Fibroblast of lung (primary cell): ENCODE measurements around the gene NINL. TPM values are rescaled to one million over a fixed set of nuclear protein-coding genes. Genes with fewer than 3 reads are reported as not detected.
"Not testable (repeated sequence)": the region's sequence is repeated elsewhere in the genome, so short reads cannot be mapped to it uniquely, and the experiment has no call there.

ENCODE experiments used
- DNase-seq, 2 donors: peaks; one replicate each; pipeline versions ENCODE4 v3.0.0 to v3.0.0-alpha.2; 2010; ENCODE audit warnings: low read depth in 2 of 2
- H2AFZ ChIP-seq: 2 replicates; pipeline ENCODE4 v1.5.1; 2012; ENCODE audit warnings: low read length, control low read depth, inconsistent platforms
- H3K27ac ChIP-seq: 2 replicates; pipeline ENCODE4 v1.5.1; 2011; ENCODE audit warnings: low read length, control low read depth; ENCODE audit not compliant: insufficient read depth
- H3K27me3 ChIP-seq: 2 replicates; pipeline ENCODE4 v1.5.1; 2011; ENCODE audit warnings: mild to moderate bottlenecking, low read length; ENCODE audit not compliant: control insufficient read depth, insufficient read depth
- H3K36me3 ChIP-seq: 2 replicates; pipeline ENCODE4 v1.5.1; 2011; ENCODE audit warnings: low read length; ENCODE audit not compliant: control insufficient read depth, insufficient read depth
- H3K4me1 ChIP-seq: 2 replicates; pipeline ENCODE4 v1.5.1; 2011; ENCODE audit warnings: low read length; ENCODE audit not compliant: control insufficient read depth, insufficient read depth; ENCODE audit errors: extremely low read depth
- H3K4me2 ChIP-seq: 2 replicates; pipeline ENCODE4 v1.5.1; 2011; ENCODE audit warnings: low read length, control low read depth; ENCODE audit not compliant: insufficient read depth; ENCODE audit errors: extremely low read depth
- H3K4me3 ChIP-seq, 4 experiments: fragments of 200-600 bp in 1 of 4; sonication (generic) in 1 of 4; replicated peaks in 1 of 4; 2 replicates each; pipeline ENCODE4 v1.5.1; 2011 to 2016; ENCODE audit warnings: low read length in 4 of 4, low read depth in 3 of 4, mild to moderate bottlenecking in 3 of 4, control low read depth in 2 of 4, inconsistent platforms in 1 of 4, mixed read lengths in 1 of 4; ENCODE audit not compliant: insufficient read depth in 1 of 4; ENCODE audit errors: control extremely low read depth in 1 of 4
- H3K79me2 ChIP-seq: 2 replicates; pipeline ENCODE4 v1.5.1; 2012; ENCODE audit warnings: mild to moderate bottlenecking, low read length, inconsistent platforms; ENCODE audit not compliant: control insufficient read depth, insufficient read depth
- H3K9ac ChIP-seq: 2 replicates; pipeline ENCODE4 v1.5.1; 2011; ENCODE audit warnings: mild to moderate bottlenecking, low read length, control low read depth; ENCODE audit not compliant: insufficient read depth
- H3K9me3 ChIP-seq: 2 replicates; pipeline ENCODE4 v1.5.1; 2012; ENCODE audit warnings: low read depth, low read length; ENCODE audit not compliant: control insufficient read depth, insufficient read depth
- H4K20me1 ChIP-seq: 2 replicates; pipeline ENCODE4 v1.5.1; 2011; ENCODE audit warnings: low read length; ENCODE audit not compliant: control insufficient read depth, insufficient read depth; ENCODE audit errors: extremely low read depth
- CTCF ChIP-seq, 2 donors: IDR thresholded peaks in 1 of 2; conservative IDR thresholded peaks in 1 of 2; 1 replicate in 1 of 2; 2 replicates in 1 of 2; pipeline ENCODE4 v1.5.1; 2011 to 2012; ENCODE audit warnings: low read length in 2 of 2, control low read depth in 1 of 2, inconsistent platforms in 1 of 2, low read depth in 1 of 2, mild to moderate bottlenecking in 1 of 2
- EZH2 ChIP-seq: IDR thresholded peaks from 2 replicates; pipeline ENCODE4 v1.5.1; 2012; ENCODE audit warnings: low read length, control low read depth, mild to moderate bottlenecking; ENCODE audit errors: missing control alignments
- polyA plus RNA-seq, 2 donors: library from polyadenylated mRNA; depleted of rRNA in 1 of 2; stranded (reverse) in 1 of 2; unstranded in 1 of 2; fragments of >200 nt; gene quantifications; 2 replicates each; pipeline ENCODE4 v1.2.1, GENCODE V29; 2011 to 2012; ENCODE audit warnings: missing spikeins in 1 of 2
- total RNA-seq: library from RNA; depleted of rRNA; stranded (reverse); fragments of >200 nt; gene quantifications from 2 replicates; pipeline ENCODE4 v1.2.1, GENCODE V29; 2014

Gene NINL
- total and polyA plus RNA-seq, 2 donors (not counting 1 experiment from before 2014, with no cell fraction given), result 4.4 to 16.3 TPM

GRCh38 chr20:25553819-25554296 is 31.5 kb downstream of the NINL start:
- Histone ChIP-seq H3K9me3 (no peaks in the 10 kb centered on the region), H2AFZ (no peak overlapping the region)
- DNase-seq, result peak; percentile 23 to 63

GRCh38 chr20:25552977-25553376 is 32.4 kb downstream of the NINL start:
- Histone ChIP-seq H3K36me3 (no peaks in the 10 kb centered on the region), H3K79me2 (no peaks in the 10 kb centered on the region), H2AFZ (no peak overlapping the region), H3K9ac (no peak overlapping the region), H3K27ac (no peak overlapping the region), H3K27me3 (no peaks in the 10 kb centered on the region), H4K20me1 (no peaks in the 10 kb centered on the region), H3K9me3 (no peaks in the 10 kb centered on the region), H3K4me3 (no peak overlapping the region), H3K4me1 (peaks cover 4% of the 10 kb centered on the region), H3K4me2 (no peak overlapping the region)
- DNase-seq, result no peak
- TF ChIP-seq EZH2, result no peak
- no peak for TF ChIP-seq CTCF (conservative IDR thresholded peaks at IDR 0.05 in 1 of 2, IDR thresholded peaks at IDR 0.05 in 1 of 2; ENCODE audit: low read depth in 1 of 2, low read length in 2 of 2)

More at GRCh38 chr20:25553819-25554296, 31.5 kb downstream of the NINL start:
- no peak overlapping the region for H3K4me3 ChIP-seq
- H4K20me1 ChIP-seq, result no peaks in the 10 kb centered on the region
- no peak overlapping the region for H3K27ac ChIP-seq
- H3K9ac ChIP-seq, result no peak overlapping the region
- no peak overlapping the region for H3K4me2 ChIP-seq
- TF ChIP-seq EZH2 (no peak), CTCF (conservative IDR thresholded peaks at IDR 0.05 in 1 of 2, IDR thresholded peaks at IDR 0.05 in 1 of 2; ENCODE audit: low read depth in 1 of 2, low read length in 2 of 2) (no peak)
- no peaks in the 10 kb centered on the region for H3K36me3 ChIP-seq
- no peaks in the 10 kb centered on the region for H3K27me3 ChIP-seq
- H3K79me2 ChIP-seq, result no peaks in the 10 kb centered on the region
- peaks cover 4% of the 10 kb centered on the region for H3K4me1 ChIP-seq

GRCh38 chr20:25551413-25552215 is 33.7 kb downstream of the NINL start:
- peak in 1 of 2 donors; percentile 18 for DNase-seq
- Histone ChIP-seq H4K20me1 (no peaks in the 10 kb centered on the region), H3K9ac (no peak overlapping the region), H3K27me3 (no peaks in the 10 kb centered on the region), H3K4me3 (no peak overlapping the region), H3K27ac (no peak overlapping the region), H3K4me2 (no peak overlapping the region), H3K9me3 (no peaks in the 10 kb centered on the region), H3K36me3 (no peaks in the 10 kb centered on the region), H2AFZ (no peak overlapping the region), H3K4me1 (peaks cover 4% of the 10 kb centered on the region), H3K79me2 (no peaks in the 10 kb centered on the region)
- no peak for TF ChIP-seq CTCF (conservative IDR thresholded peaks at IDR 0.05 in 1 of 2, IDR thresholded peaks at IDR 0.05 in 1 of 2; ENCODE audit: low read depth in 1 of 2, low read length in 2 of 2)
- TF ChIP-seq EZH2, result no peak

- not testable (repeated sequence) for H3K27ac ChIP-seq, H3K4me1 ChIP-seq, H3K9ac ChIP-seq
These were observed 34.5 kb downstream of the NINL start for GRCh38 chr20:25550645-25551337.

More at GRCh38 chr20:25550645-25551337, 34.5 kb downstream of the NINL start:
- H3K4me3 ChIP-seq, H2AFZ ChIP-seq, H3K27me3 ChIP-seq, H3K36me3 ChIP-seq, H4K20me1 ChIP-seq, H3K79me2 ChIP-seq, H3K4me2 ChIP-seq, DNase-seq, H3K9me3 ChIP-seq: not testable (repeated sequence)
